GM12874 (cell line): ENCODE measurements around the gene RELL1.

Source experiments
- TF ChIP-seq, protein P1 (sequence below): IDR thresholded peaks from 2 replicates; pipeline ENCODE4 v1.5.1; 2011; ENCODE audit warnings: low read depth, mild to moderate bottlenecking, control low read depth, low read length, moderate library complexity; ENCODE audit not compliant: insufficient read depth

The RELL1 gene

DNA sequence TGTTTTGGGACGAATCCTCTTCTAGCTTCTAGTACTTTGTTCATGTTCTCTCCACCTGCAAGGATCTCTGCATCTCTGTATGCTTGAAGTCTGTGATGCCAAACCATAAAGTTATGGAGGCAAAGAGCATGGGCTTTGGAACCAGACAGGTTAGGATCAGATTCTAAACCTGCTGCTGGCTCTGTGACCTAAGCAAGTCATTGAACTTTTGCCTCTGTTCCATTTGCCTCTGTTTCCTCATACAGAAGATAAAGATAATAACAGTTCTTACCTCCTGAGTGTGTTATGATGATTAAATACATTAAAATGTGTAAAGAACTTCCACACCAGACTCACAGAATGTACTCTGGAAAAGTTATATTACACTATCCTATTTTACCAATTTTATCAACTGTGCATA is 41.5 kb upstream of the RELL1 start:
- TF ChIP-seq, protein P1, sequence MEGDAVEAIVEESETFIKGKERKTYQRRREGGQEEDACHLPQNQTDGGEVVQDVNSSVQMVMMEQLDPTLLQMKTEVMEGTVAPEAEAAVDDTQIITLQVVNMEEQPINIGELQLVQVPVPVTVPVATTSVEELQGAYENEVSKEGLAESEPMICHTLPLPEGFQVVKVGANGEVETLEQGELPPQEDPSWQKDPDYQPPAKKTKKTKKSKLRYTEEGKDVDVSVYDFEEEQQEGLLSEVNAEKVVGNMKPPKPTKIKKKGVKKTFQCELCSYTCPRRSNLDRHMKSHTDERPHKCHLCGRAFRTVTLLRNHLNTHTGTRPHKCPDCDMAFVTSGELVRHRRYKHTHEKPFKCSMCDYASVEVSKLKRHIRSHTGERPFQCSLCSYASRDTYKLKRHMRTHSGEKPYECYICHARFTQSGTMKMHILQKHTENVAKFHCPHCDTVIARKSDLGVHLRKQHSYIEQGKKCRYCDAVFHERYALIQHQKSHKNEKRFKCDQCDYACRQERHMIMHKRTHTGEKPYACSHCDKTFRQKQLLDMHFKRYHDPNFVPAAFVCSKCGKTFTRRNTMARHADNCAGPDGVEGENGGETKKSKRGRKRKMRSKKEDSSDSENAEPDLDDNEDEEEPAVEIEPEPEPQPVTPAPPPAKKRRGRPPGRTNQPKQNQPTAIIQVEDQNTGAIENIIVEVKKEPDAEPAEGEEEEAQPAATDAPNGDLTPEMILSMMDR = no peak

DNA sequence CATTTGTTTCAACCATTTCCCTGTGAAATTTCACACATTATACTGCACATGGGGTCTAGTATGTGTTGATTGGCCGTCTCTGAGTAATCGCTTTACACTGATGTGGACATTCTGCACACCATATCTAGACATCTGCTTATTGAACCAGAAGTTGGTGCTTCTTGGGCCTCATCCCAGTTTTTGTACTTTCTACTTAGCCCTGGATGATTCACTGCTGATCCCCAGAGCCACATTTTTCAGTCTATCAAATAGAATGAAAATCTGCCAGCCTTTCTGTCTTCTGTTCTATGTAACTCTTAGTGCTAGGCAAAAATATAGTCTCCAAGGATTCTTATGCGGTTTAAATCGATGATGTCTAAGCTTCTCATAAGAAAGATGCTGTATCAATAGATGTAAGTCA is 40.5 kb upstream of the RELL1 start:
- TF ChIP-seq, protein P1 = no peak

DNA sequence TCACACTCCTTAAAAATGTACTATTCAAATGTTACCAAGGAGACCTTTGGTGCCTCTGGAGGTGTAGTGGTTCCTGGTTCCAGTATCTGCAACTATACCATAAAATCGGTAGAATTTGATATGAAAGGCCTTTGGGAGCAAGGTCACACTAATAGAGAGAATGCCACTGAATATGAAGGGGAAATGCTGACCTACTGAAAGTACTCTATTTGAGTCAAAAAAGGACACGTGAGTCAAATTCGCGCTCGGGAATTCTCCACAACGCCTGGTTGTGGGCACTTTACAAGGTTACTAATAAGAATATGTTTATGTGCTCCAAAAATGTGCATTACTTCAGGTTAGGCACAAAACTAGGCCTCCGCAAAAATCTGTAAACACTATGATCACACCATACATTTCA is 39.5 kb upstream of the RELL1 start:
- TF ChIP-seq, protein P1 = no peak

DNA sequence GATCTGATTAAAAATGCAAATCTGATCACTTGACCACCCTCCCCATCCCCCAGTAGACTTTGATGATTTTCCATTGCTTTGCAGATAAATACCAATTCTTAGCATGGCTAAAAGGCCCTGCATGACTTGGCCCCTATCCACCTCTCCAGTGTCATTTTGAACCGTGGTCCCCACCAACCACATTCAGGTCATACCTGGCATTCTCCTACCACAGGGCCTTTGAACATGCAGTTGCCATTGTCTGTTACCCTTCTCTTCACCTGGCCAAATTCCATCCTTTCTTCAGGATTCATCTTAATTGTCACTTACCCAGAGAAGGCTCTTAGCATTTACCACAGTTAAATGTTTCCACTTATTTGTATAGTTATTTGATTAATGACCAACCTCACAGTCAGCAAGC is 36.9 kb upstream of the RELL1 start:
- TF ChIP-seq, protein P1 = no peak

DNA sequence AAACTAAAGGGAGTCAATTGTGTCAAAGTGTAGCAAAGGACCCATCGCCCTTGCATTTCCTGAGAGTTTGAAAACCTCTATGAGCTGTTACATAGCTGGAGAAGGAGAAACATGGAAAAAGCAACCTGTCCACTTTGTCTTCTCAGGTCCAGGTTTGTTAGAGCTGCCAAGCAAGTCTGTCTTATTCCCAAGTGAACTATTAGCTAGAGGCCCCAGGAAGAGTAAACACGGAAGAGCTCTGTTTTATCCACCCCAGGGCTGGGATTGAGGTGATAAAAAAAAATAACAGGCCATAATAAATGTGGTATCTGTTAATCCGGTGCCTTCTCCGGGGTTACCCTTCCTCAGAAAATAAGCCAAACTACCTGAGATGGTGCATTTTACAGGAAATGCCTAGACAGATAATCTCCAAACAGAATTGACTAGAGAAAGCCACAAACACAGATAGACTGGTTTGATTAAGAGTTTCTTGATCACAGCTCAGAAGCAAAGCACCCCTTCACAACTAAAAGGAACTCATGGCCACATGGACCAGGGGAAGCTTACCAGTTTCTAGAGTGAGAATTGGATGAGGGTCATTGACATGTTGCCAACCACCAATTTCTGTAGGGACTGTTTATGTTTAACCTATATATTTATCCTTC is 35.9 kb upstream of the RELL1 start:
- TF ChIP-seq, protein P1 = no peak

DNA sequence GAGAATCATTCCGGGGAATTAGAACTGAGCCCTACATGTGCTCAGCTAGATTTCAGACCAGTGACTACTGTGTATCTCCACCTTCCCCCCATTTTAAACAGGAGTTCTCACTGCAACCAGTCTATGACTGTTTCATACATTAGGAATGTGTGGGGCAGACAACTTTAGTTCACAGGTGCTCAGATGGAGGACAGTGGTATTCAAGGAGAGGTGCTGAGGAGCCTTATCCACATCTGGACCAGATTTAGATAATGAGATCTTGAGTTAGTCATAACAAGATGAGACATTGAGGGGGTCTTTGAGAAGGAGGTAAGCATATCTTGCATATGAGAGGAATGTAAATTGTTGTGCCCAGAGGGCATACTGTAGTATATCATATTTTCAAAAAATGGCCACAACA is 32.8 kb upstream of the RELL1 start:
- TF ChIP-seq, protein P1 = no peak

DNA sequence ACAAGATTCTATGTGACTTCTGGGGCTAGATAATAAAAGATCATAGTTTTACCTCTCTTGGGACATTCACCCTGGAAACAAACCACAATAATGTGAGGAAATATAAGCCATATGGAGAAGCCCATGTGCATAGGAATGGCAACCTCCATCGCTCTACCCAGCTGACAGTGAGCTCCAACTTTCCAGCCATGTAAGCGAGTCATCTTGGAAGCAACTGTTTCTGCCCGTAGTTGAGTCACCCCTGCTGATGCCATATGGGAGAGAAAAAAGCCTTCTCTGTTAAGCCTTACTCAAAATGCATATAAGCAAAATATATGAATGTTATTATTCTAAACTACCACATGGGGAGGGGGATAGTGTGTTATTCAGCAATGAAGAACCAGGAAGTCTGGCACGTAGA is 31.4 kb upstream of the RELL1 start:
- TF ChIP-seq, protein P1 = no peak
